D721Med (cell line): ENCODE data around the gene SYTL3.

Experiments
- DNase-seq: peaks from one replicate; pipeline ENCODE4 v3.0.0; 2011; ENCODE audit warnings: low spot score; ENCODE audit not compliant: insufficient read length
- FAIRE-seq: peaks from 2 replicates; lab custom pipeline; 2011; peaks lifted over from hg19 to GRCh38; lab: Jason Lieb, UNC
- CTCF ChIP-seq: IDR thresholded peaks from 2 replicates; pipeline ENCODE4 v1.5.1; 2012; ENCODE audit warnings: mild to moderate bottlenecking, control low read depth; ENCODE audit not compliant: insufficient read depth; ENCODE audit errors: missing control alignments

Gene SYTL3

GRCh38 chr6:158777510-158777909, 127.7 kb downstream of the SYTL3 start:
- no peak for DNase-seq
- no peak for TF ChIP-seq CTCF
- no peak for FAIRE-seq

GRCh38 chr6:158778005-158778527, 128.2 kb downstream of the SYTL3 start:
- no peak for FAIRE-seq
- no peak for DNase-seq
- no peak for TF ChIP-seq CTCF

GRCh38 chr6:158780246-158780884, 130.5 kb downstream of the SYTL3 start:
- FAIRE-seq (no peak), DNase-seq (no peak)
- TF ChIP-seq CTCF = no peak

- DNase-seq (no peak), FAIRE-seq (no peak)
- no peak for TF ChIP-seq CTCF
These were observed 131.3 kb downstream of the SYTL3 start for GRCh38 chr6:158780988-158781691.

GRCh38 chr6:158781692-158782373, 132.0 kb downstream of the SYTL3 start:
- DNase-seq (no peak), FAIRE-seq (no peak)
- TF ChIP-seq CTCF = no peak

DNA sequence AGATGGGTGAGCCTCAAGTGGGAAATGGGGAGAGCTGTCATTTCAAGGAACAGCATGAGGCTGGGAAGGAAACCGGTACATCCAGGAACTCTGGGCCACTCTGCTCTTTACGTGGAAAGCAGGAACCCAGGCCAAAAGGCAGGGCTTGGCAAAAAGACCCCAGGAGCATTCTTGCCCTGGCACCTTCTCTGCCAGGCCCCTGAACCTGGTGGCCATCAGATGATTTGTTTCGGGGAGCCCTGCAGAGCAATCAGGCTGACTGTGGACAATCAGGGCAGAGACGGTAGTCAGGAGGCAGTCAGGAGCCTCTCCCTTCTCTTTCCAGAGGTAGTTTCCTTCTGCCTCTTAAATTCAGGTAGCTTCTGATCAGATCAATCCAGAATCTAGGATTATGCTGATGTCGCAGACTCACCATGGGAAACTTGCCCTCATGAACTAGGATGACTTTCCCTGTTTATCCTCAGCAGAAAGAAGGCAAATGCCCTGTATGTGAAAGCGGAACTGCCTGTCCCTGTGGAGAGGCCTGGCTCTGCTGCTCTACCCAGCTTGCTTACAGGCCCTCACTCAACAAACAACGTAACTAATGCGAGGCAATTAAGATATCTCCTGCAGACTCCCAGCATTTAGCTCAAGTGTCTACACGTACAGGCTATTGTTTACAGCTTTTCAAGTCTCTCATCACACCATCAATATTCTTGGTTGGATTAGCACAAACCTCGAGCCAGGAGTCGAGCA, 132.7 kb downstream of the SYTL3 start:
- no peak for TF ChIP-seq CTCF

More for the DNA sequence above, 132.7 kb downstream of the SYTL3 start:
- DNase-seq = no peak
- FAIRE-seq = no peak
